ENCODE results near the gene VRK1. TPM values are rescaled to one million over a fixed set of nuclear protein-coding genes. Genes with fewer than 3 reads are reported as not detected.

VRK1 gene
- total and polyA plus RNA-seq, 2 of the 8 experiments (the other 6 are each of a cell fraction or from before 2014, with no cell fraction given) = 24.2 to 64.8 TPM

DNA sequence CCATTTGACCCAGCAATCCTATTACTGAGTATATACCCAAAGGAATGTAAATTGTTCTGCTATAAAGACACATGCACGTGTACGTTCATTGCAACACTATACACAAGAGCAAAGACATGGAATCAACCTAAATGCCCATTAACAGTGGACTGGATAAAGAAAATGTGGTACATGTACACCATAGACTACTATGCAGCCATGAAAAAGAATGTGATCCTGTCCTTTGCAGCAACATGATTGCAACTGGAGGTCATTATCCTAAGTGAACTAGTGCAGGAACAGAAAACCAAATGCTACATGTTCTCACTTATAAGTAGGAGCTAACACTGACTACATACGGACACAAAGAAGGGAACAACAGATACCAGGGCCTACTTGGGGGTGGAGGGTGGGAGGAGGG, 45.7 kb upstream of the VRK1 start:
- H3K23ac ChIP-seq (ENCODE audit: insufficient read length) = no peak overlapping the region
- H2BK5ac ChIP-seq (ENCODE audit: low read depth, low read length) = no peak overlapping the region
- H4K8ac ChIP-seq (ENCODE audit: extremely low read depth, insufficient read depth, low read length) = no peak overlapping the region
- H2BK20ac ChIP-seq (ENCODE audit: low read length) = no peak overlapping the region
- no peaks in the 10 kb centered on the region for H3K36me3 ChIP-seq (ENCODE audit: control insufficient read depth in 2 of 4, insufficient read depth in 4 of 4, low read length in 3 of 4)
- no peaks in the 10 kb centered on the region; the same call in 1 of the 2 replicates for H3K23me2 ChIP-seq (ENCODE audit: low read depth, low read length)
- no peak overlapping the region for H3K18ac ChIP-seq (ENCODE audit: extremely low read depth, low read length)
- TF ChIP-seq GABPA (IDR thresholded peaks at IDR 0.05; ENCODE audit: borderline replicate concordance, insufficient read depth, low read length) (no peak), TEAD4 (IDR thresholded peaks at IDR 0.05; ENCODE audit: low read depth, low read length) (no peak), SIN3A (conservative IDR thresholded peaks at IDR 0.05 in 1 of 2, IDR thresholded peaks at IDR 0.05 in 1 of 2; ENCODE audit: low read depth in 1 of 2, low read length in 2 of 2) (no peak), EZH2 (IDR thresholded peaks at IDR 0.05; ENCODE audit: low read depth, low read length, severe bottlenecking) (no peak), HDAC2 (IDR thresholded peaks at IDR 0.05; ENCODE audit: borderline replicate concordance in 1 of 2, low read depth in 2 of 2, low read length in 2 of 2) (no peak), TCF12 (IDR thresholded peaks at IDR 0.05; ENCODE audit: low read depth, low read length) (no peak), BRCA1 (IDR thresholded peaks at IDR 0.05; ENCODE audit: low read depth, low read length) (no peak), SP1 (IDR thresholded peaks at IDR 0.05; ENCODE audit: low read depth, low read length) (no peak), BACH1 (IDR thresholded peaks at IDR 0.05; ENCODE audit: low read length) (no peak), TBP (IDR thresholded peaks at IDR 0.05; ENCODE audit: low read depth, low read length) (no peak)
- TF ChIP-seq, protein P1, sequence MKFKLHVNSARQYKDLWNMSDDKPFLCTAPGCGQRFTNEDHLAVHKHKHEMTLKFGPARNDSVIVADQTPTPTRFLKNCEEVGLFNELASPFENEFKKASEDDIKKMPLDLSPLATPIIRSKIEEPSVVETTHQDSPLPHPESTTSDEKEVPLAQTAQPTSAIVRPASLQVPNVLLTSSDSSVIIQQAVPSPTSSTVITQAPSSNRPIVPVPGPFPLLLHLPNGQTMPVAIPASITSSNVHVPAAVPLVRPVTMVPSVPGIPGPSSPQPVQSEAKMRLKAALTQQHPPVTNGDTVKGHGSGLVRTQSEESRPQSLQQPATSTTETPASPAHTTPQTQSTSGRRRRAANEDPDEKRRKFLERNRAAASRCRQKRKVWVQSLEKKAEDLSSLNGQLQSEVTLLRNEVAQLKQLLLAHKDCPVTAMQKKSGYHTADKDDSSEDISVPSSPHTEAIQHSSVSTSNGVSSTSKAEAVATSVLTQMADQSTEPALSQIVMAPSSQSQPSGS (IDR thresholded peaks at IDR 0.05; ENCODE audit: low read length) = no peak
- no peaks in the 10 kb centered on the region for H3K27me3 ChIP-seq (replicated peaks in 1 of 4; ENCODE audit: control insufficient read depth in 3 of 4, extremely low read depth in 1 of 4, insufficient read depth in 3 of 4, low read length in 3 of 4)
- H3K79me2 ChIP-seq (ENCODE audit: control insufficient read depth in 1 of 2, insufficient read depth in 2 of 2, low read length in 2 of 2) = no peaks in the 10 kb centered on the region
- H3K56ac ChIP-seq (replicated peaks; ENCODE audit: insufficient read length, low read depth, low read length) = no peak overlapping the region
- no peaks in the 10 kb centered on the region for H3K79me1 ChIP-seq (ENCODE audit: low read depth, low read length)
- H3K9me3 ChIP-seq (ENCODE audit: insufficient read depth in 2 of 2, low read depth in 1 of 2, low read length in 1 of 2) = no peaks in the 10 kb centered on the region
- no peak overlapping the region for H3K14ac ChIP-seq (ENCODE audit: insufficient read length)
- no peak overlapping the region for H3K9ac ChIP-seq (replicated peaks in 1 of 4; ENCODE audit: extremely low read depth in 1 of 4, low read depth in 3 of 4, low read length in 3 of 4)
- no peak for FAIRE-seq
- no peak overlapping the region for H2AFZ ChIP-seq (ENCODE audit: low read length)
- no peak overlapping the region for H3K4me2 ChIP-seq (ENCODE audit: insufficient read depth in 1 of 2, low read depth in 2 of 2, low read length in 2 of 2)
- H4K91ac ChIP-seq (replicated peaks; ENCODE audit: insufficient read length, low read length) = no peak overlapping the region
- 66% methylated on average over 3 of the region's 3 CpGs; no CpG with 5 or more reads in 1 of the 2 experiments for WGBS, 2 experiments (ENCODE audit: extremely low coverage in 1 of 2, insufficient coverage in 1 of 2, insufficient read length in 1 of 2, insufficient replicate concordance in 2 of 2, low coverage in 1 of 2, low lambda C conversion rate in 2 of 2, missing lambda C conversion rate in 1 of 2)
- H2BK15ac ChIP-seq (ENCODE audit: low read length) = no peak overlapping the region
- no peak overlapping the region for H3K4me3 ChIP-seq (ENCODE audit: extremely low read depth in 1 of 4, insufficient read depth in 2 of 4, low read depth in 3 of 4, low read length in 4 of 4)
- H3K27ac ChIP-seq (ENCODE audit: low read depth, low read length) = no peak overlapping the region
- H4K20me1 ChIP-seq (replicated peaks in 1 of 2; ENCODE audit: control insufficient read depth in 1 of 2, insufficient read depth in 2 of 2, low read length in 2 of 2) = peaks cover 0 to 2% of the 10 kb centered on the region in 2 experiments
- no peak overlapping the region for H2BK12ac ChIP-seq (ENCODE audit: low read depth, low read length)
- H2BK120ac ChIP-seq (replicated peaks; ENCODE audit: low read depth, low read length) = no peak overlapping the region
- ChIA-PET CTCF (ENCODE audit: partially characterized antibody) (interaction anchor here (1.4 kb wide), 1 partner anchor 11 kb away, joined by 3 read pairs; no protein-coding TSS in a partner anchor), POLR2A (ENCODE audit: partially characterized antibody) (no interaction called here)
- H2AK5ac ChIP-seq (ENCODE audit: low read depth, low read length) = no peak overlapping the region
- no peak overlapping the region for H4K5ac ChIP-seq (ENCODE audit: insufficient read length, low read depth, low read length)
- H3K4ac ChIP-seq (replicated peaks; ENCODE audit: insufficient read length, low read depth, low read length) = no peak overlapping the region
- H3K4me1 ChIP-seq (replicated peaks in 1 of 4; ENCODE audit: control insufficient read depth in 3 of 4, insufficient read depth in 4 of 4, low read length in 3 of 4) = peaks cover 0 to 7% (median 1%) of the 10 kb centered on the region in 4 experiments; a peak in 4 of 7 replicates
- DNase-seq (ENCODE audit: low read depth in 1 of 2, low spot score in 2 of 2) = no peak

Data from H1 (cell line).